Neural progenitor cell (in vitro differentiated cells): ENCODE results near the gene PTH2.

Experiments used
- EZH2 ChIP-seq: fragments of 200-600 bp; sonication (generic); IDR thresholded peaks from 2 replicates; pipeline ENCODE4 v1.6.1; 2017; ENCODE audit warnings: antibody characterized with exemption, mild to moderate bottlenecking, moderate library complexity
- EZH2phosphoT487 ChIP-seq: fragments of 200-600 bp; sonication (generic); IDR thresholded peaks from 2 replicates; pipeline ENCODE4 v1.6.1; 2017; ENCODE audit warnings: antibody characterized with exemption
- TF ChIP-seq, protein P1 (sequence below): fragments of 200-600 bp; sonication (generic); IDR thresholded peaks from 2 replicates; pipeline ENCODE4 v1.5.1; 2017; ENCODE audit warnings: antibody characterized with exemption, mild to moderate bottlenecking

DNA sequence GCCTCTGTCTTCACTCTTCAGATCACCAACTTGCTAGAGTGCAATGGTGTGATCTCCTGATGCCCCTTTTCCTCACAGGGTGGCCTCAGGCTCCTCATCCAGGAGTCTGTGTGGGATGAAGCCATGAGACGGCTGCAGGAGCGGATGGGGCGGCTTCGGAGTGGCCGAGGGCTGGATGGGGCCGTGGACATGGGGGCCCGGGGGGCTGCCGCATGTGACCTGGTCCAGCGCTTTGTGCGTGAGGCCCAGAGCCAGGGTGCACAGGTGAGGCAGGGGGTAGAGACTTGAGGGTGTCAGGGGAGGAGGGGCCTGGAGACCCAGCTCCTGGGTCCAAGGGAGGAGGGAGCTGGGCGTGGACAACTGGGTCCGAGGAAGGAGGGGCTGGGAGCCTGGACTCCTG is 39.3 kb upstream of the PTH2 start:
- TF ChIP-seq, protein P1, sequence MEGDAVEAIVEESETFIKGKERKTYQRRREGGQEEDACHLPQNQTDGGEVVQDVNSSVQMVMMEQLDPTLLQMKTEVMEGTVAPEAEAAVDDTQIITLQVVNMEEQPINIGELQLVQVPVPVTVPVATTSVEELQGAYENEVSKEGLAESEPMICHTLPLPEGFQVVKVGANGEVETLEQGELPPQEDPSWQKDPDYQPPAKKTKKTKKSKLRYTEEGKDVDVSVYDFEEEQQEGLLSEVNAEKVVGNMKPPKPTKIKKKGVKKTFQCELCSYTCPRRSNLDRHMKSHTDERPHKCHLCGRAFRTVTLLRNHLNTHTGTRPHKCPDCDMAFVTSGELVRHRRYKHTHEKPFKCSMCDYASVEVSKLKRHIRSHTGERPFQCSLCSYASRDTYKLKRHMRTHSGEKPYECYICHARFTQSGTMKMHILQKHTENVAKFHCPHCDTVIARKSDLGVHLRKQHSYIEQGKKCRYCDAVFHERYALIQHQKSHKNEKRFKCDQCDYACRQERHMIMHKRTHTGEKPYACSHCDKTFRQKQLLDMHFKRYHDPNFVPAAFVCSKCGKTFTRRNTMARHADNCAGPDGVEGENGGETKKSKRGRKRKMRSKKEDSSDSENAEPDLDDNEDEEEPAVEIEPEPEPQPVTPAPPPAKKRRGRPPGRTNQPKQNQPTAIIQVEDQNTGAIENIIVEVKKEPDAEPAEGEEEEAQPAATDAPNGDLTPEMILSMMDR: no peak
- TF ChIP-seq EZH2 (no peak), EZH2phosphoT487 (no peak)
